ENCODE data around the gene KANK4. TPM values are rescaled to one million over a fixed set of nuclear protein-coding genes. Genes with fewer than 3 reads are reported as not detected.

The KANK4 gene
- total RNA-seq, 4 donors from 2014 or later, result 2.5 TPM; not detected in 3

DNA sequence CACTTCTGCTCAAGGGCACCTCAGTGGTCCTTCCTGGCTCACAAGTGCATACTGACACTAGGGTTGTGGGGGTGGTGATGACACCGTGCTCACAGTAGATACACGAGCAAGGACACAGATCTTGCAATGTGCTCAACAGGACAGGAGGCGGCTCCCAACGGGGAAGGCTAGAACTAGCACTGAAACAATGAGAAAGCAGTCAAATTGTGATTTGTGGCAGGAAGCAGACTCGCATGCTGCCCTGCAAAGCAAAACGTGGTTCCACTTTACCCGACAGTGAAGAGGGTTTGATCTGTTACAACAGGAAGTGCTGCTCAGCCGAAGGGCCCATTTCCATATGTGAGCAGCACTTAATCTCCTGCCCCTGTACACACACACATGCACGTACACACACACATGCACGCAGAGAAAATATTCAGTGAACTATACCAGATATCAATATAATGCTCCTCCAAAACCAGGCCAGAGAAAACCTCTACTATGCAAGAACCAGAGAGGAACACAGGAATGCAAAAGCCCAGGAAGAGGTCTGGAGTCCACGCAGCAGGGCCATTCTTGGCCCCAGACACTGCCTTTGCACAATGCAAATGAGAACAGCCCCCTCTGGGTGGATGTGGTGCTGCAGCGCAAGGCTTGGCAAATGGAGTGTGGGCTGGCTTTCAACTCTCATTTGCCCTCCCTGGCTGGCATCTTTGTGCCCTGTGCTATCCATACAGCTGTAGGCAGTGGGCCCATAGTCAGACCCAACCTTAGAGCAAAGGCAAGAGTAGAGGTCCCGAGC, 47.1 kb downstream of the KANK4 start:
- Histone ChIP-seq H3K9me3 (no peaks in the 10 kb centered on the region), H3K27me3 (no peaks in the 10 kb centered on the region), H3K36me3 (no peaks in the 10 kb centered on the region), H3K4me1 (peaks cover 0 to 6% (median 0%) of the 10 kb centered on the region in 4 donors), H3K27ac (peak overlapping the region in 1 of 4 donors; percentile 42), H3K4me3 (no peak overlapping the region)
- peak in 2 of 3 donors; percentile 44 to 51 for DNase-seq
- TF ChIP-seq POLR2A (IDR thresholded peaks at IDR 0.05), result no peak
- TF ChIP-seq, protein P1, sequence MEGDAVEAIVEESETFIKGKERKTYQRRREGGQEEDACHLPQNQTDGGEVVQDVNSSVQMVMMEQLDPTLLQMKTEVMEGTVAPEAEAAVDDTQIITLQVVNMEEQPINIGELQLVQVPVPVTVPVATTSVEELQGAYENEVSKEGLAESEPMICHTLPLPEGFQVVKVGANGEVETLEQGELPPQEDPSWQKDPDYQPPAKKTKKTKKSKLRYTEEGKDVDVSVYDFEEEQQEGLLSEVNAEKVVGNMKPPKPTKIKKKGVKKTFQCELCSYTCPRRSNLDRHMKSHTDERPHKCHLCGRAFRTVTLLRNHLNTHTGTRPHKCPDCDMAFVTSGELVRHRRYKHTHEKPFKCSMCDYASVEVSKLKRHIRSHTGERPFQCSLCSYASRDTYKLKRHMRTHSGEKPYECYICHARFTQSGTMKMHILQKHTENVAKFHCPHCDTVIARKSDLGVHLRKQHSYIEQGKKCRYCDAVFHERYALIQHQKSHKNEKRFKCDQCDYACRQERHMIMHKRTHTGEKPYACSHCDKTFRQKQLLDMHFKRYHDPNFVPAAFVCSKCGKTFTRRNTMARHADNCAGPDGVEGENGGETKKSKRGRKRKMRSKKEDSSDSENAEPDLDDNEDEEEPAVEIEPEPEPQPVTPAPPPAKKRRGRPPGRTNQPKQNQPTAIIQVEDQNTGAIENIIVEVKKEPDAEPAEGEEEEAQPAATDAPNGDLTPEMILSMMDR (IDR thresholded peaks at IDR 0.05), result no peak

DNA sequence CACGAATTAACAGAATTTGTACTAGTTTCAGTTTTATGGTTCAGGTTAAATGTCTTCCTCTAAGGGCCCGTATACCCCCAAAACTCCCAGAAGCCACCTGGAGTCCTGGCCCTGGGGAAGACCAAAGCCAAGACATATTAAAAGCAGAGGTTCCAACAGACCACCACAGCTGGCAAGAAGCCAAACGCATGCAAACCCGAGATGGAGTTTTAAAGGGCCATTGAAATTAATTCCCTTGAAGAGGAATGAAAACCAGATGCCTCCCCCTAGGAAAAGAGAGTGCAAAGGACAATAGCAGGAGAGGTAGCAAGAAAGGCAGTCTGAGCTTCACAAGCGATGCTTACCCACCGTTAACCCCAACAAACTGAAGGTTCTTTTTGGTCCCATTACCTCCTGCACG, 48.1 kb downstream of the KANK4 start:
- no peaks in the 10 kb centered on the region for H3K9me3 ChIP-seq
- H3K4me1 ChIP-seq, result peaks cover 0 to 6% (median 0%) of the 10 kb centered on the region in 4 donors
- no peak for TF ChIP-seq POLR2A (IDR thresholded peaks at IDR 0.05)
- TF ChIP-seq, protein P1 (IDR thresholded peaks at IDR 0.05), result no peak
- H3K36me3 ChIP-seq, result no peaks in the 10 kb centered on the region
- H3K4me3 ChIP-seq, result no peak overlapping the region
- no peaks in the 10 kb centered on the region for H3K27me3 ChIP-seq
- DNase-seq, result no peak
- H3K27ac ChIP-seq, result no peak overlapping the region

DNA sequence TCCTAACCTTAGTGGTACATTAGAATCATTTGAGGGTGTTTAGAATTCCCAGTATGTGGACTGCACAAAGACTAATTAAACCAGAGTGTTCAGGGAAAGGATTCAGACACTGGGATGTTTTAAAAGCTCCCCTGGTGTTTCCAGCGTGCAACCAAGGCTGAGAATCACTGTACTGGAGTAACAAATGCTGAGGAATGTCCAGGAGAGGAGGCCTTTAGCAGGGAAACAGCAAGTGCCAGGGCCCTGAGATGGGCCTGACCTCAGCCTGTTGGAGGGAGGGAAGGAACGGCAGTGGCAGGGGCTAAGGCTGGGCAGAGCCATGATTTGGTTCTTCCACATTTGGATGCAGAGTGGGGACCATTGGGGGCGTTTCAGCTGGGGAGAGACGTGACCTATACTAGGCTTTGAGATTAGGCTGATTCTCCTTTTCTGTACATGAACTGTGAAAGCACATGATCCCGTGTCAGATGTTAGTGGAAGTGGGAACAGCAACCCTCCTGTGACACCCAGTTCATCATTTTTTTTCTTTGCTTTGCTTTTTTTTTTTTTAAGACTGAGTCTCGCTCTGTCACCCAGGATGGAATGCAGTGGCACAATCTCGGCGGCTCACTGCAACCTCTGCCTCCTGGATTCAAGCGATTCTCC, 49.3 kb downstream of the KANK4 start:
- no peak for TF ChIP-seq POLR2A (IDR thresholded peaks at IDR 0.05)
- DNase-seq, result no peak
- H3K4me3 ChIP-seq, result no peak overlapping the region
- H3K4me1 ChIP-seq, result peaks cover 0 to 6% (median 0%) of the 10 kb centered on the region in 4 donors
- H3K9me3 ChIP-seq, result no peaks in the 10 kb centered on the region
- no peaks in the 10 kb centered on the region for H3K27me3 ChIP-seq
- no peaks in the 10 kb centered on the region for H3K36me3 ChIP-seq
- H3K27ac ChIP-seq, result no peak overlapping the region

DNA sequence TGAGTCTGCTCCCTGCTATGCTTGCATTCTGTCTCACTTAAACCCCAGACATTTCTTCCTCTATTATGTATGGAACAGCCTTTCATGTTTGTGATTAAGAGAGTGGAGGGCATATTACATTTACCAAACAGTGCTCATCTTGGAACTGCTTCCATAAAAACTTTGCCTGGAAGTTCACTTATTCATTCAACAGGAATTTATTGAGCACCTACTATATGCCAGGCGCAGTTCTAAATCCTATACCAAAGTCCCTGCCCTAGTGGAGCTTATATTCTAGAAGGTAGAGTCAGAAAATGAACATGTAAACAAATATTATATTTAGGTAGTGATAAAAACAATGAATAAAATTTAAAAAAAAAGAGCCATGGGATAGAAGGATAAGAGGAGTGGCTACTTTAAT, 49.8 kb downstream of the KANK4 start:
- no peaks in the 10 kb centered on the region for H3K9me3 ChIP-seq
- no peaks in the 10 kb centered on the region for H3K27me3 ChIP-seq
- peaks cover 0 to 6% (median 0%) of the 10 kb centered on the region in 4 donors for H3K4me1 ChIP-seq
- no peak overlapping the region for H3K4me3 ChIP-seq
- H3K36me3 ChIP-seq, result no peaks in the 10 kb centered on the region
- TF ChIP-seq POLR2A (IDR thresholded peaks at IDR 0.05), result no peak
- TF ChIP-seq, protein P1 (IDR thresholded peaks at IDR 0.05), result no peak
- DNase-seq, result no peak
- no peak overlapping the region for H3K27ac ChIP-seq

DNA sequence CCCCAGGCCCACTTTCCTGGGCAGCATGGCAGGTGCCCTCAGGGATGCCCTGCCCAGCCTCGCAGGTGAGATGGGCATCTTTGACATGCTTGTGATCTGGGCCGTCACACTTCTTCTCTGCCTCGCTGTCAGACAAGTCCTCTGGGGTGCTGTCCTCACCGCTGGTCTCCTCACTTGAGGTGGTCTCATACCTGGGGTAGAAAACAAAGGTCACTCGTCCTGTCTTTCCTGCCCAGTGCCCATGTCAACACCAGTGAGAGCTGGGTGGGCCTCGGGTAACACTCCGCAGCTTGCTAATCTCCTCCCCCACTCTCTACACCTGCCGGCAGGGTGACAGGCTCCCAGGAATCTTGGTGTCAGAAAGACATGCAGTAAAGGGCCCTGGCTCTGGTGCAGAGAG, 50.9 kb downstream of the KANK4 start:
- H3K36me3 ChIP-seq, result no peaks in the 10 kb centered on the region
- no peak overlapping the region for H3K27ac ChIP-seq
- TF ChIP-seq POLR2A (IDR thresholded peaks at IDR 0.05), result no peak
- TF ChIP-seq, protein P1 (IDR thresholded peaks at IDR 0.05), result no peak

More for the DNA sequence above, 50.9 kb downstream of the KANK4 start:
- H3K4me1 ChIP-seq, result peaks cover 0 to 6% (median 0%) of the 10 kb centered on the region in 4 donors
- no peak for DNase-seq
- no peaks in the 10 kb centered on the region for H3K27me3 ChIP-seq
- no peak overlapping the region for H3K4me3 ChIP-seq
- H3K9me3 ChIP-seq, result no peaks in the 10 kb centered on the region
